UCSD-AML1 (cell line): Measurements from ENCODE around the gene CYP3A5.

Experiments used
- DNase-seq: peaks from one replicate; lab custom pipeline; 2025; ENCODE audit not compliant: unreplicated experiment; lab: John Stamatoyannopoulos, UW

Gene CYP3A5

GRCh38 chr7:99616359-99617191, 63.2 kb downstream of the CYP3A5 start, which contains the start of gene ZSCAN25:
Gene ZSCAN25 (plus strand): TSS chr7:99616946. CDS start chr7:99619607, 2,661 bp downstream.
- DNase-seq, result peak; percentile 83

DNA sequence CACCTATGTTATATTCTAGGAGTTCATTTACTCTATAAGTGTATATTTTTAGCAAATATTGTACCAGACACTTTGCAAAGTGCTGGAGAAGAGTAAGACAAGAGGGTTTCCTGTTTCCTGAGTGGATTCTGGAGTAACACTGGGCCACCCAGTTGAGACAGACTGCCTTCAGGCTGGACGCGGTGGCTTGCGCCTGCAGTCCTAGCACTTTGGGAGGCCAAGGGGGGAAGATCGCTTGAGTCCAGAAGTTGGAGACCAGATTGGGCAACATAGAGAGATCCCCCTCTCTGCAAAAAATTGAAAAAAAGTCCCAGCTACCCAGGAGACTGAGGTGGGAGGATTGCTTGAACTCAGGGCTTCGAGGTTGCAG, 63.8 kb downstream of the CYP3A5 start:
- DNase-seq, result no peak

- no peak for DNase-seq
Observed at GRCh38 chr7:99614495-99614894, 65.3 kb downstream of the CYP3A5 start.

DNA sequence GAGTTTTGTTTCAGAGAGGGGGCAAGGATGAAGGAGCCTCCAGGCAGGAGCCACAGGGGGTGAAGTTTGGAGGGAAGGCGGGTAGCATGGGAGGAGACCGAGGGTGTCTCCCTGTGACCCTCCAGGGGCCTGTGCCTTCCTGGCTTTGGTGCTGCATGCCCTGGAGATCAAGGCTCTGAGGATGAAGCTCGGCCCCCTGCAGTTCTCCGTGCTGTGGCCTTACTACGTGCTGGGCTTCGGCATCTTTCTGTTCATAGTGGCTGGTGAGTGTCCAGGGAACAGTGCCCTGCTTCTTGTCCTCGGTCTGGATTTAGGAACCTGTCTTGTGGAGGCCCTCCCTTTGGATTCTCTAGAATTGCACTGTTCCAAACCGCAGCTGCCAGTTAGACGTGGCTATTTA, 72.2 kb downstream of the CYP3A5 start:
- no peak for DNase-seq

GRCh38 chr7:99606531-99606930, 73.3 kb downstream of the CYP3A5 start:
- no peak for DNase-seq

GRCh38 chr7:99605527-99605926, 74.3 kb downstream of the CYP3A5 start:
- no peak for DNase-seq

- DNase-seq, result no peak
Observed at GRCh38 chr7:99601656-99602310, 78.0 kb downstream of the CYP3A5 start.

DNA sequence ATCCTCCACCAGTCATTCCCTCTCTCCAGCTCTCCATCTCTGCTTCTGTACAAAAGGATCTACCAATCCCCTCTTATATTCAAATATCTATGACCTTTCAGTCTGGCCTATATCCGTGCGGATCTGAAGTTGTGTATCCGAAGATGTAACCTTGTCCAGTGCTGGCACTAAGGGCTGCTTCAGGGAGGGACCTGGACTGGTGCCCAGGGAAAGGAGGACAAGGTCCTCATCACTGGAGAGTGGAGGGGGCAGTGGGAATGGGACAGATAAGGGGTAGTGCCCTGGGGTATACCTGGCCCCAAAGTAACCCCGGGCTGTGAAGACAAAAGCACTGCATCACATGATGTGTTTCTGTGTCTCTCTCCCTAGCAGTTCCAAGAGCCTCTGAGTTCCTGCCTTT, 80.0 kb downstream of the CYP3A5 start:
- DNase-seq, result no peak
